Cardiac fibroblast (primary cell): ENCODE data around the gene CLDN19.

ENCODE experiments used
- DNase-seq, 2 donors: peaks; one replicate each; pipeline versions ENCODE4 v3.0.0 to v3.0.0-alpha.2; 2010; ENCODE audit warnings: low read depth in 2 of 2
- H3K4me3 ChIP-seq, 2 donors: replicated peaks in 1 of 2; 1 replicate in 1 of 2; 2 replicates in 1 of 2; pipeline ENCODE4 v1.5.1; 2011; ENCODE audit warnings: low read depth in 2 of 2, low read length in 2 of 2, mild to moderate bottlenecking in 2 of 2, moderate library complexity in 1 of 2
- TF ChIP-seq, protein P1 (sequence below): IDR thresholded peaks from one replicate; pipeline ENCODE4 v1.5.1; 2011; ENCODE audit warnings: low read depth, mild to moderate bottlenecking, low read length, inconsistent platforms

The CLDN19 gene

DNA sequence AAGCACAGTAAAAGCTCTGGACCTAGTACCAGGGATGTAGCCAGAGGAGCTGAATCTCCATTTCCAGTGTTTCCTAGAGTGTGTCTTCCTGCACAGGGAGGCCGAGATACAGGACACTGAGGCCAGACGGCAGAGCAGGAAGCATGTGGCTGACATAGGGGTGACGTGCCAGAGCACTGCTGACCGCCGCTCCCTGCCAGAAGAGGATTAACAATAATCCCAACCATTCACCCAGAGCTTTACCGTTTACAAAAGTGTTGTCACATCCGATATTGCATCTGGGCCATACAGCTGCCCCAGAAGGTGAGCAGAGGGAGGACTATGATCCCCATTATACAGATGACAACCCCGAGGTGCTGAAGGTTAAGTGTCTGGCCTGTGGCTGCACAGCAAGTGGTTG is 5.8 kb upstream of the CLDN19 start:
- no peak for DNase-seq
- H3K4me3 ChIP-seq, result no peak overlapping the region
- TF ChIP-seq, protein P1, sequence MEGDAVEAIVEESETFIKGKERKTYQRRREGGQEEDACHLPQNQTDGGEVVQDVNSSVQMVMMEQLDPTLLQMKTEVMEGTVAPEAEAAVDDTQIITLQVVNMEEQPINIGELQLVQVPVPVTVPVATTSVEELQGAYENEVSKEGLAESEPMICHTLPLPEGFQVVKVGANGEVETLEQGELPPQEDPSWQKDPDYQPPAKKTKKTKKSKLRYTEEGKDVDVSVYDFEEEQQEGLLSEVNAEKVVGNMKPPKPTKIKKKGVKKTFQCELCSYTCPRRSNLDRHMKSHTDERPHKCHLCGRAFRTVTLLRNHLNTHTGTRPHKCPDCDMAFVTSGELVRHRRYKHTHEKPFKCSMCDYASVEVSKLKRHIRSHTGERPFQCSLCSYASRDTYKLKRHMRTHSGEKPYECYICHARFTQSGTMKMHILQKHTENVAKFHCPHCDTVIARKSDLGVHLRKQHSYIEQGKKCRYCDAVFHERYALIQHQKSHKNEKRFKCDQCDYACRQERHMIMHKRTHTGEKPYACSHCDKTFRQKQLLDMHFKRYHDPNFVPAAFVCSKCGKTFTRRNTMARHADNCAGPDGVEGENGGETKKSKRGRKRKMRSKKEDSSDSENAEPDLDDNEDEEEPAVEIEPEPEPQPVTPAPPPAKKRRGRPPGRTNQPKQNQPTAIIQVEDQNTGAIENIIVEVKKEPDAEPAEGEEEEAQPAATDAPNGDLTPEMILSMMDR, result no peak

DNA sequence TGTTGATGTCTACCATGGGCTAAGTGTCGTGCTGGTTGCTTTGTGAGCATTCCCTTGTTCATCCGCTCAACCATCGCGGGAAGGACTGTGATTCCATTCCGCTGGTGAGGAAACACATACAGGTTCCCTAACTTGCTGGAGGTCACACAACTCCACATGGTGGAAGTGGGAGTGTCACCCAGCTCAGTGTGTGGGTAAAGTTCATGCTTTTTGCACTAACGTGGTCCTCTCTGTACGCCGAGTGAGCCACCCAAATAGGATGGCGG is 4.0 kb upstream of the CLDN19 start:
- DNase-seq, result no peak
- no peak overlapping the region for H3K4me3 ChIP-seq
- TF ChIP-seq, protein P1, result no peak

DNA sequence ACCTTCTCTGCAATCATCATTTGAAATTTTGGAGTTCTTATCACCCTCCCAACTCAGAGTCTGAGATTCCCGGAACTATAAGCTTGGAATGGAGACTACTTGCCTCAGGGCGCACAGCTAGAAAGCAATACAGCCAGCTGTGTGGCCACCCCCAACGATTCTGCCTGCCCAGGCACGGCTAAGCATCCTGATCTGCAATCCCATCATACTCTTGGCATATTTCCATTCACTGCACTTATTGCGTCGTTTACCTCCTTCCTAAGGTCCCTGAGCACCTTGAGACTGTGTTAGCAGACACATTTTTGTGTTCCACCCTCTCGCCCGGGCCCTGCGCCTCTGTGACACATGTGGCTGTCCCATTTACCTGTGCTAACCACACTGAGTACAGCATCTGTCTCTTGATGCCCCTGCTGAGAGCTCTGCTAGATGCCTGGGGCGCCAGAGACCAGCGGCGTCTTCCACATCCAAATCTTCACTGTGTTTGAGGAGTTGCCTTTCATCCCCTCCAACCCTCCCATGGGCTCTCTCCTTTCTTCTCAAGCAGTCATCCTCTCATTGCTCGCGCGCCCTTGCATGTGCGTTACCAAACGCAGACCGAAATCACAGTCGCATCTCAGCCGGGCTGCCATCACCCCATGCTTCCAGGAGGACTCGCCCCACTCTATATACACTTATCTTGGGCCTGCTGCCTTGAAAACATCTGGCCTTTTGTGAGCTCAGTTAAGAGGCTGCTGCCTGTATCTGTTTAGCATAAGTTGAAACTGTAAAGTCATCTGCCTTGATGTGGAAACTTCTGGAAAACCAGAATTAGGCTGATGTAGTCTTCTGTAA is 3.5 kb upstream of the CLDN19 start:
- no peak overlapping the region for H3K4me3 ChIP-seq
- no peak for DNase-seq
- TF ChIP-seq, protein P1, result no peak

DNA sequence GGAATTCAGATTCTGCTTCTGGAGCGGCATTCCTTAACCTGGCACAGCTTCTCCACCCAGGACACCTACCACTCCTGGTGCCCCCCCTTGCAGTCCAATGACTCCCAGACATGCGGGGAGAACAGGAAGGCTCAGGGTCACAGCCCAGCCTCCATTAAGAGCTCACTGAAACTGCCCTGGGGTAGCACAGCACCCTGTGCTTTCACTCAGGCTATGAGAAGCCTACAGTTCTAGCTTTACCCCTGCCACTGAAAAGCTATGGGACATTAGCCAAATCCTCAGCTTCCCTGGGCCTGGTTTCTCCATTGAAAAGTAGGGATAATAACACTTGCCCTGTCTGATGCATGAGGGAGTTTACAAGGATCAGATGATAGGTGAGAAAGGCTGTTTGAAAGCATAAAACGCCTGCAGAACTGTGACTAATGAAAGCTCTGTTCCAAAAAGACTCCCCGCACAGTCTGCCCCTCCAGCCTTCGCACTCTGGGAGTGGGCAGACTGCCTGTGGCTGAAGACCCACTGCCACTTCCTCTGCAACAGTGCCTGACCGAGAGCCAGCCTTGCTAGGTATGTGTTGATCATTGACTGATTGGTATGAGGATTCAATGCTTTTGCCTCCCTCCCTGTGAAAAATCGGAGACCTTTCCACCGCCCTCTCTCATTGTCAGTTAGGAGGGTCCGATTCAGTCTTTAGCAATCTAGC is 2.7 kb upstream of the CLDN19 start:
- H3K4me3 ChIP-seq, result no peak overlapping the region
- TF ChIP-seq, protein P1, result no peak
- no peak for DNase-seq

DNA sequence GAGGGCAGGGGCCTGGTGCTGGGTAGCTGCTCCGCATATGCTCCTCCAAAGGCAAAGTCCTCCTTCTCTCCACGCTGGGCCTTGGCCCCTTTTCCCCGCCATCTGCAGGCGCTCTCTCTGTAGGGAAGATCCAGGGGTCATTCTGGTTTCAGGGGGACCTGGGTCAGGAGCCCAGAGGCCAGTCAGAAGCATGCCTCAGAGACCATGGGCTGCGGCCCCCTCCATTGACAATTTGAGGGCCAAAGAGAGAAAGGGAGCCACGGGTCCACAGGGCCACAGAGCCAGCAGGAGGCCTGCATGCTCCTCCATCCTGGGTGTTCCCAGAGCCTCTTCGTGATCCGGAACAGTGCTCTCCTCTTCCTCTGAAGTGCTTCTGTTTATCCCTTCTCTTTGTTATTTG is 2.1 kb upstream of the CLDN19 start:
- TF ChIP-seq, protein P1, result no peak
- H3K4me3 ChIP-seq, result no peak overlapping the region
- no peak for DNase-seq

DNA sequence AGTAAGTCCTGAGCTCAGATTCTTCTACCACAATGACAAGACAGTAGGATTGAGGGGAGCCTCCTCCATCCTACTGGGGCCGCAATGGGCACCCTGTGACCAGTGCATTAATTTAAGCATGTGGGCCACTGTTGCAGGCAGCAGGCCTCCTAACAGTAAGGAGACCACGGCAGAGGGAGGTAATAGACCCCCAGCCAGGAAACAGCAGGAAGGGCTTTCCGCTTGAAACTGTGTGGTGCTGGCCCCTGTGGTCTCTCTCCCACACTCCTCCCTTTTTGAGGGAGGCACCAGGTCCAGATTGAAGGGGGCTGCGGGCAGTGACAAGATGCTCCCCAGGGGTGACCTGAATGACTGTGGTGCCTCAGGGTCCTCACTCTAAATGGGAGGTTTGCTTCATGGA is 1.7 kb upstream of the CLDN19 start:
- no peak overlapping the region for H3K4me3 ChIP-seq
- TF ChIP-seq, protein P1, result no peak
- no peak for DNase-seq
